ENCODE data around the gene SCGB3A1.

- TF ChIP-seq, protein P1, sequence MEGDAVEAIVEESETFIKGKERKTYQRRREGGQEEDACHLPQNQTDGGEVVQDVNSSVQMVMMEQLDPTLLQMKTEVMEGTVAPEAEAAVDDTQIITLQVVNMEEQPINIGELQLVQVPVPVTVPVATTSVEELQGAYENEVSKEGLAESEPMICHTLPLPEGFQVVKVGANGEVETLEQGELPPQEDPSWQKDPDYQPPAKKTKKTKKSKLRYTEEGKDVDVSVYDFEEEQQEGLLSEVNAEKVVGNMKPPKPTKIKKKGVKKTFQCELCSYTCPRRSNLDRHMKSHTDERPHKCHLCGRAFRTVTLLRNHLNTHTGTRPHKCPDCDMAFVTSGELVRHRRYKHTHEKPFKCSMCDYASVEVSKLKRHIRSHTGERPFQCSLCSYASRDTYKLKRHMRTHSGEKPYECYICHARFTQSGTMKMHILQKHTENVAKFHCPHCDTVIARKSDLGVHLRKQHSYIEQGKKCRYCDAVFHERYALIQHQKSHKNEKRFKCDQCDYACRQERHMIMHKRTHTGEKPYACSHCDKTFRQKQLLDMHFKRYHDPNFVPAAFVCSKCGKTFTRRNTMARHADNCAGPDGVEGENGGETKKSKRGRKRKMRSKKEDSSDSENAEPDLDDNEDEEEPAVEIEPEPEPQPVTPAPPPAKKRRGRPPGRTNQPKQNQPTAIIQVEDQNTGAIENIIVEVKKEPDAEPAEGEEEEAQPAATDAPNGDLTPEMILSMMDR (IDR thresholded peaks at IDR 0.05 in 8 of 11, conservative IDR thresholded peaks at IDR 0.05 in 3 of 11), result no peak
- TF ChIP-seq POLR2AphosphoS5 (IDR thresholded peaks at IDR 0.05) (no peak), POLR2A (IDR thresholded peaks at IDR 0.05) (no peak)
Measured at GRCh38 chr5:180575571-180575970, 15.7 kb downstream of the SCGB3A1 start.
